Non-pigmented ciliary epithelial cell (primary cell): Measurements from ENCODE around the gene GOLGA6L25.
"Not testable (repeated sequence)": the region's sequence is repeated elsewhere in the genome, so short reads cannot be mapped to it uniquely, and the experiment has no call there.

ENCODE experiments used
- DNase-seq: peaks from one replicate; pipeline ENCODE4 v3.0.0-alpha.2; 2010; ENCODE audit warnings: low read depth

GOLGA6L25 gene, protein sequence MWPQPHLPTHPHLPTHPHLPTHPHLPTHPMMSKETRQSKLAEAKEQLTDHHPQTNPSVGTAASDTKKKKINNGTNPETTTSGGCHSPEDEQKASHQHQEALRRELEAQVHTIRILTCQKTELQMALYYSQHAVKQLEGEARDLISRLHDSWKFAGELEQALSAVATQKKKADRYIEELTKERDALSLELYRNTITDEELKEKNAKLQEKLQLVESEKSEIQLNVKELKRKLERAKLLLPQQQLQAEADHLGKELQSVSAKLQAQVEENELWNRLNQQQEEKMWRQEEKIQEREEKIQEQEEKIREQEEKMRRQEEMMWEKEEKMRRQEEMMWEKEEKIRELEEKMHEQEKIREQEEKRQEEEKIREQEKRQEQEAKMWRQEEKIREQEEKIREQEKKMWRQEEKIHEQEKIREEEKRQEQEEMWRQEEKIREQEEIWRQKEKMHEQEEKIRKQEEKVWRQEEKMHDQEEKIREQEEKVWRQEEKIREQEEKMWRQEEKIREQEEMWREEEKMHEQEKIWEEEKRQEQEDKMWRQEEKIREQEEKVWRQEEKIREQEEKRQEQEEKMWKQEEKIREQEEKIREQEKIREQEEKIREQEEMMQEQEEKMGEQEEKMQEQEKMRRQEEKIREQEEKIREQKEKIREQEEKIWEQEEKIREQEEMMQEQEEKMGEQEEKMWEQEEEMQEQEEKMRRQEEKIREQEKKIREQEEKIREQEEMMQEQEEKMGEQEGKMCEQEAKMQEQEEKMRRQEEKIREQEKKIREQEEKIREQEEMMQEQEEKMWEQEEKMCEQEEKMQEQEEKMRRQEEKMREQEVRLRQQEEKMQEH

DNA sequence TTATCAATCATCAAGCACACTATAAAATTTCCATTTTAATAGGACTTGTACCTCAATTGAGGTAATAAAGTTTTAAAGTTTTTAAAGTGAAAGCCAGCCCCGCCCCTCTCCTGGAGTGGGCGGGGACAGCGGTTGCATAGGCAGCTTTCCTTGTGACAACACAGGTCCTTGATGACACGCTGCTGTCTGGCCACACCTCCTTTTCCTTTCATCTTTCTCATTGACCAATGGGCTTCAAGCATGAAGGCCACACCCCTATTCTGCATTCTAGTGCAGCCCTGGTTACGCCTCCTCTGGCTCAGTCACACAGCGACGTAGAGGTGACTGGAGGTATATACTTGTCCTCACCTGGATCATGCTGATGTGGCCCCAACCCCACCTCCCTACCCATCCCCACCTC, at the start of gene GOLGA6L25:
Gene GOLGA6L25, plus strand, starts transcription at position 301 of the 400 bp plus-strand sequence. Its CDS starts 61 bp downstream, at position 362.
- DNase-seq: not testable (repeated sequence)

DNA sequence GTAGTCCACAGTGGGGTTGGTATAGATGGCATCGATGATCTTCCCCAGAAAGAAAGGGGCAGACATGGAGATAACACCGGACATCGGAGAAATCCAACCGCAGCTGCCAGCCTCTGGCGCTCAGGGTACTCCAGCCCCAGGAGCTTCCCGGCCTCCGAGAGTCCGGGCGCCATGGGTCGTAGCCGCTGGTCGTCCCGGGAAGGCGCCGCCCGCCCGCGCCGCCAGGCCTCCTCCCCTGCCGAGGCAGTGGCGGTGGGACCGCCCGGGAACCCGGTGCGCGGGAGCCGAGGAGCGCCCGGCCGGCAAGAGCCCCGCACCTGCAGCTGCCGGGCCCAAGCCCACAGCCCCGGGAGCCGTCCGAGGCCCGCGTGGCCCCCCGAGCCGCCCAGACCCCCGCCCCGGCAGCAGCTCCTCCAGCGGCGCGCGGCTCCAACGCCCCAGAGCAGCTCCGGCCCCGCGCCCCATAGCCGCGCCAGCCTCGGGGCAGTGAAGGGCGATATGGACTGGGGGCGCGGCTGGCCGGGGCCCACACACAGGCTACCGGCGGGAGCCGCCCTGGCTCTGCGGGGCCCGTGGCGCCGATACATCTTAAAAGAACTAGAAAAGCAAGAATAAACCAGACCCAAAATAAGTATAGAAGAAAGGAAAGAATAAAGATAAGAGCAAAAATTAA, 45.0 kb upstream of the GOLGA6L25 start:
- not testable (repeated sequence) for DNase-seq

DNA sequence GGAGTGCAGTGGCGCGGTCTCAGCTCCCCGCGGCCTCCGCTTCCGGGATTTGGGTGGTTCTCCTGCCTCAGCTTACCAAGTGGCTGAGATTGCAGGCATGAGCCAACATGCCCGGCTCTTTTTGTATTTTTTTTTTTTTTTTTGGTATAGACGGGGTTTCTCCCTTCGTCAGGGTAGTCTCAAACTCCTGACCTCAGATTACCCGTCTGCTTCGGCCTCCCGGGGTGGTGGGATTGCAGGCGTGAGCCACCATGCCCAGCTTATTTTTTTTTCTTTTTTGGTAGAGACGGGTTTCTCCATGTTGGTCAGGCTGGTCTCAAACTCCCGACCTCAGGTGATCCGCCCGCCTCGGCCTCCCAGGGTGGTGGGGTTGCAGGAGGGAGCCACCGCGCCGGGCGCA, 39.2 kb upstream of the GOLGA6L25 start:
- DNase-seq: not testable (repeated sequence)

DNA sequence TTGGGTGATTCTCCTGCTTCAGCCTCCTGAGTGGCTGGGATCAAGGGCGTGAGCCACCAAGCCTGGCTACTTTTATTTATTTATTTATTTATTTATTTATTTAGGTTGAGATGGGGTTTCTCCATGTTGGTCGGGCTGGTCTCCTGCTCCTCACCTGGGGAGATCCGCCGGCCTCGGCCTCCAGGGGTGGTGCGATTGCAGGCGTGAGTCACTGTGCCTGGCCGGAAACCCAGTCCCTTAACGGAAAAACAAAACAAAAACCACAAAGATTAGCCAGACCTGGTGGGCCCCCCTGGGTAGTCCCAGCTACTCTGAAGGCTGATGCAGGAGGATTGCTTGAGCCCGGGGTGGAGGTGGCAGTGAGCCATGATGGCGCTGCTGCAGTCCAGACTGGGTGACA, 38.2 kb upstream of the GOLGA6L25 start:
- not testable (repeated sequence) for DNase-seq

DNA sequence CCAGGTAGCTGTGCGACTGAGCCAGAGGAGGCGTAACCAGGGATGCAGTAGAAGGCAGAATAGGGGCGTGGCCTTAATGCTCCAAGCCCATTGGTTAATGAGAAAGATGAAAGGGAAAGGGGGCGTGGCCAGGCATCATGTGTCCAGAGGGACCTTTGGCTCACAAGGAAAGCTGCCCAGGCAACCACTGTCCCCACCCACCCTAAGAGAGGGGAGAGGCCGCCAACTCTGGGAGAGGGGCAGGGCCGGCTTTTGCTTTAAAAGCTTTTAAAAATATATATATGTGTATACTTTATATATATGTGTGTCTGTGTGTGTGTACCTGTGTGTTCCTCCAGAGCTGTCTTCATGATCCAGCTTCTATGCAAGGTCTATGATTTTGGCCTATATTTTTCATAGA, 20.4 kb upstream of the GOLGA6L25 start, which contains the start of gene GOLGA8G:
Gene GOLGA8G, minus strand, starts transcription at position 18 of the 400 bp plus-strand sequence. CDS start 62 bp downstream, outside the sequence.
- DNase-seq: not testable (repeated sequence)

DNA sequence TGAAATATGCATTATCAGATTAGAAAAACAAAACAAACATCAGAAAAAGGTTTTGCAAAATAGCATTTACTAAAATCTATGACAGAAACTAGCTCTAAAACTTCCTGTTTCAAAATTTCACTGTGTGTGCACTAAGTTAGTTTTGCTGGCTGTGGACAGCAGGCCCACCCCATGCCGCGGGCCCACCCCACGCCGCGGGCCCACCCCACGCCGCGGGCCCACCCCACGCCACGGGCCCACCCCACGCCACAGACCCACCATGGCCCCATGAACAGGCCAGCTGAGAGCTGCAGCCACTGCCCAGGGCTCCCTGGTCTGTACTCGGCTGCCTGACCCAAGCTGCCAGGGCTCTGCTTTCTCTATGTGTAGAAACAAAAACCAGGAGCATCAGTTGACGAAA, 20.0 kb downstream of the GOLGA6L25 start:
- DNase-seq: not testable (repeated sequence)

DNA sequence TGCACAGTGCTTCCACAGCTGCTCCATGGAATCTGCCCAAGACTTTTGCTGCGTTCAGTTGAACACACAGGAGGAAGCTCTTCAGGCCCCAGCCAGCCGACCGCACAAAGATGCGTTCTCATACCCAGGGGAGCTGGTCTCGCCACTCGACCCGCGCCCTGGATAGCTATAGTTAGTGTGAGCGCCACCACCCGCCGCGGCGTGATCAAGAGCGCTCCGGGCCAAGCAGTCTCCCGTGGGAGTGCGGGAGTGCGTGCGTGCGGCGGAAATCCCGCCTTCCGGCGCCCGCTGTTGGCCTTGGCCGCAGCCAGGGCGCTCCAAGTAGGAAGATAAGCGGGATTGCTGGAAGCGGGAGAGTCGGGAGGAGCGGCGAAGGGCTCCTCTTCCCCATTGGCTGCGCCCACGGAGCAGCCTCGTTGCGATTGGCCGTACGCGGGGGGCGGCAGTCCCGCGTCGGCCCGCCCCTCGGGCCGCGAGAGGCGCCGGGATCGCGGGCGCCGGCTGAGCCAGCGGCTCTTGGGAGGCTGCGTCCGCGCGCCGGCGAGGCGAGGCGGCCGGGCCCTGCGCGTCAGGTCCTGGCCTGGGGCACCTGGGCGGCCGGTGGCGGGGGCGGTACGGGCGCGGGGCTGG, 35.7 kb downstream of the GOLGA6L25 start:
- DNase-seq: not testable (repeated sequence)

DNA sequence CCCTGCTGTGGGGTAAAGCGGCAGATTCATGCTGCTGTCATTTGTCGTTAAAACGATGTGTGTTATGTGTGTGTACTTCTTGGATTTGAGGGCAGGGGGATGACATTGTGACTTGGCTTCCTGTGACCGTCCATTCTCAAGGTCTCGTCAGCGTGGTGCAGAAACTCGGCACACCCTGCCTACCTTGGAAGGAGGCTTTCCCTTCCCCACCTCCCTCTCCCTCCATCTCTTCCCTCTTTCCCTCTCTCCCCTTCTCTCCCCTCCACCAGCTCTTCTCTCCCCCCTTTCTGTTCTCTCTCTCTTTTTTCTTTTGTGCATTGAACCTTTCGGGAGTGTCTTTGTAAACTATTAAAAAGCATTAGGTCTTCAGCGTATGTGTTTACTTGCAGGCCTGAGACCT, 36.4 kb downstream of the GOLGA6L25 start:
- not testable (repeated sequence) for DNase-seq

DNA sequence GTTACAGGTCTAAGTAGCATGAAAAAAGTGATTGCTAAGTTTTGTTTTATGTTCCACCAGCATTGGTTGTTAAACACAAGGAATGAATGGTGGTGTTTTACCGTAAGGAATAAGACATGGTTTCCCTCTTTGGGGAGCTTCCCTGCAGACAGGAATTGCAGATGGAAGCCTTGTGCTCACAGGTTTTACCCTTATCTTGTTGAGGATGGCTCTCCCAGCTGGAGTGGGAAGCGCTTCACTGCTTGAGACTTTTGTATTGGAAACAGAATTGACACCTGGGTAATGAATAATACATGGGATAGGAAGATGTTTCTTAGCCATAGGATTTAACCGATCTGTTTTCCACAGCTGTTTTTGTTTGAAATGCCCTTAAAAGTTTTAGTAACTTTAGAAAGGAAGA, 39.0 kb downstream of the GOLGA6L25 start:
- DNase-seq: not testable (repeated sequence)

DNA sequence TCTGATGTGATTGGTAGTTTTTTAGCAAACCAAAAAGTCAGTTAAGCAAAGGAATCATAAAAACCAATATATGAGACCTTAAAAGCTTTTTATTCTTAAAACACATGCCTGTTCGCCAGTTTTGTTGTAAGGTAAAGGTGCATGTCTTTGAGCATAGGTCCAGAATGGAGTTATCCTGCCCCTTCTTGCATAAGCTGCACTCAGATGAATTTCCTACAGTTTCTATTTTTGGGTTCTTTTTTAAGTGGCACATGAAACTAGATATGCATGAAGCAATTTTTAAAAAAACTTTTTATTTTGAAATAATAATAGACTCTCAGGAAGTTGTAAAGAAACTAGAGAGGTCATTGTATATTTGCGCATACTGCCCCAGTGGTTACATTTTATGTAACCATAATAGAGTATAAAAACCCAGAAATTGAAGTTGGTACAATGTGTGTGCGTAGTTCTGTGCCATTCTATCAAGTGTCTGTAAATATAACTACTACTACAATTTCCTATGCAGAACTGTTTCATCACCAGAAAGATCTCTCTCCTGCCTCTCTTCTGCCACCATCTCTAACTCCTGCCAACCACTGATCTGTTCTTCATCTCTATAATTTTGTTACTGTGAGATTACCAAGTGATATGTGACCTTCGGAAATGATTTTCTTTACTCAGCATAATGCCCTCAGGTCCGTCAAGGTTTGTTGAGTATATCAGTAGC, 40.2 kb downstream of the GOLGA6L25 start:
- DNase-seq: not testable (repeated sequence)

DNA sequence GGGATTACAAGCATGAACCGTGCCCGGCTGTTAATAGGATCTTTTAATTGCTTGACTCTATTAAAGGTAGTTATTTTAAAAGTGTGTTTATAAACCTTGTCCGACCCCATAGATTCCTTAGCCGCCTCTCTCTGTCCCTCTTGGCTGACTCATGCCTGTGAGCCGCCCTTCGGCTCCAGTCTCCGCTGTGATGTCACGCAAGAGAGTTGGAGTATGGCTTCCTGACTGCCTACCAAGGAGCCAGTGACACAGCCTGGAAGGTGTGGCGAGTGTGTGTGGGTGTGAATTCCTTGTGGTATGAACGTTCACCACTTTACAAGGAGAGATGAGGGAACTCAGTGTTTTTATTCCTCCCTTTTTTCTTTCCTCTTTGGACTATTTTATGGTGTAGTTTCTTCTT, 44.1 kb downstream of the GOLGA6L25 start:
- DNase-seq: not testable (repeated sequence)

DNA sequence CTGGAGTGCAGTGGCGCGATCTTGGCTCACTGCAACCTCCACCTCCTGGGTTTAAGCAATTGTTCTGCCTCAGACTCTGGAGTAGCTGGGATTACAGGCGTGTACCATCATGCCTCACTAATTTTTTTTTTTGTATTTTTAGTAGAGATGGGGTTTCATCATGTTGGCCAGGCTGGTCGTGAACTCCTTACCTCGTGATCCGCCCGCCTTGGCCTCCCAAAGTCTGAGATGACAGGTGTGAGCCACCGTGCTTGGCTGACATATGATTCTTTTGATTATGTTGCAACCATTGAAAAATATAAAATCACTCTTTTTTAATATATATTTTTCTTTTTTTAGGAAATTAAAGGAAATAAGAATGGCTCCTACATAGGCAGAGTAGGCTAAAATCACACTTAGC, 44.8 kb downstream of the GOLGA6L25 start:
- not testable (repeated sequence) for DNase-seq

DNA sequence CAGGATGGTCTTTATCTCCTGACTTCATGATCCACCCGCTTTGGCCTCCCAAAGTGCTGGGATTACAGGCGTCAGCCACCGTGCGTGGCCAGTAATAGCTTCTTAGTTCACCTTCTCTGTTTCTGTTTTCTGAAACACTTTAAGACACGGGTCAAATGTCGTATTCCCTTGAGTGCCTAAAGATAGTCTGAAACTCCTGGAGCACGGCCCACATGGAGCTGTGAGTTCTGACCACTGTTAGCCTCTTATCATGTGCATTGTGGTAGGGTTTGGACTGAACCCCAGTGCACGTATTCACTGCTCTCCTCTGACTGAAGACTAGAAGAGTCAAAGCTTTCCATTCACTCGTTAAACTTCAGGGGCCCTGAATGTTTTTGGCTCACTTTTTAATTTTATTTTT, 48.8 kb downstream of the GOLGA6L25 start:
- DNase-seq: not testable (repeated sequence)
